Hematopoietic multipotent progenitor cell treated with erythropoietin and hydrocortisone succinate and interleukin-3 and kit ligand, for 8 days (in vitro differentiated cells): Measurements from ENCODE around the gene PABPC3.

ENCODE experiments used
- DNase-seq: peaks from one replicate; pipeline ENCODE4 v3.0.0-alpha.2; 2015

PABPC3 gene

GRCh38 chr13:25112695-25113255 lies 16.8 kb downstream of the PABPC3 start:
- no peak for DNase-seq

- peak; percentile 83 for DNase-seq
These were observed 18.3 kb downstream of the PABPC3 start for GRCh38 chr13:25114220-25114619.

- DNase-seq, result no peak
These were observed 20.1 kb downstream of the PABPC3 start for GRCh38 chr13:25116044-25116443.

- no peak for DNase-seq
These were observed 21.4 kb downstream of the PABPC3 start for GRCh38 chr13:25117312-25117711.

GRCh38 chr13:25118378-25118905 lies 22.5 kb downstream of the PABPC3 start:
- no peak for DNase-seq

GRCh38 chr13:25130944-25131343 lies 35.0 kb downstream of the PABPC3 start:
- no peak for DNase-seq

- DNase-seq, result no peak
These were observed 36.0 kb downstream of the PABPC3 start for GRCh38 chr13:25131881-25132420.

- no peak for DNase-seq
These were observed 36.9 kb downstream of the PABPC3 start for GRCh38 chr13:25132751-25133390.

GRCh38 chr13:25135896-25136295 lies 40.0 kb downstream of the PABPC3 start:
- no peak for DNase-seq

GRCh38 chr13:25136880-25137787 lies 41.2 kb downstream of the PABPC3 start:
- no peak for DNase-seq

GRCh38 chr13:25137788-25138115 lies 41.8 kb downstream of the PABPC3 start:
- no peak for DNase-seq

- DNase-seq, result no peak
These were observed 45.1 kb downstream of the PABPC3 start for GRCh38 chr13:25141042-25141441.

GRCh38 chr13:25143706-25144105 lies 47.8 kb downstream of the PABPC3 start:
- DNase-seq, result no peak

GRCh38 chr13:25147638-25148401 lies 51.9 kb downstream of the PABPC3 start:
- no peak for DNase-seq

GRCh38 chr13:25148402-25148771 lies 52.5 kb downstream of the PABPC3 start:
- DNase-seq, result no peak
